HG03045 (cell line): ENCODE measurements around the gene LAMC1.
"Not testable (repeated sequence)": the region's sequence is repeated elsewhere in the genome, so short reads cannot be mapped to it uniquely, and the experiment has no call there.

Experiments
- ATAC-seq: cut with Tn5 transposase; IDR thresholded peaks from one replicate; pipeline ENCODE4 v1.9.1; 2021; ENCODE audit warnings: mild to moderate bottlenecking, moderate library complexity; ENCODE audit not compliant: unreplicated experiment

The LAMC1 gene

DNA sequence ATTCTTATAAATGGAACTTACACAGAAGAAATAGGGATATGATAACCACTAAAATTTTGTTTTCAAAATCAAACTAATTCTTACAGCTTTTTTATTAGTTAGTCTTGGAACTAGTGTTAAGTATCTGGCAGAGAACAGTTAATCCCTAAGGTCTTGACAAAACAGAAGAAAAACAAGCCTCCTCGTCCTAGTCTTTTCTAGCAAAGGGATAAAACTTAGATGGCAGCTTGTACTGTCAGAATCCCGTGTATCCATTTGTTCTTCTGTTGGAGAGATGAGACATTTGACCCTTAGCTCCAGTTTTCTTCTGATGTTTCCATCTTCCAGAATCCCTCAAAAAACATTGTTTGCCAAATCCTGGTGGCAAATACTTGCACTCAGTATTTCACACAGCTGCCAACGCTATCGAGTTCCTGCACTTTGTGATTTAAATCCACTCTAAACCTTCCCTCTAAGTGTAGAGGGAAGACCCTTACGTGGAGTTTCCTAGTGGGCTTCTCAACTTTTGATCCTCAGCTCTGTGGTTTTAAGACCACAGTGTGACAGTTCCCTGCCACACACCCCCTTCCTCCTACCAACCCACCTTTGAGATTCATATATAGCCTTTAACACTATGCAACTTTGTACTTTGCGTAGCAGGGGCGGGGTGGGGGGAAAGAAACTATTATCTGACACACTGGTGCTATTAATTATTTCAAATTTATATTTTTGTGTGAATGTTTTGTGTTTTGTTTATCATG is 120.5 kb downstream of the LAMC1 start:
- ATAC-seq, result no peak

GRCh38 chr1:183144752-183145151 is 121.5 kb downstream of the LAMC1 start:
- no peak for ATAC-seq

GRCh38 chr1:183147735-183148134 is 124.5 kb downstream of the LAMC1 start:
- no peak for ATAC-seq

DNA sequence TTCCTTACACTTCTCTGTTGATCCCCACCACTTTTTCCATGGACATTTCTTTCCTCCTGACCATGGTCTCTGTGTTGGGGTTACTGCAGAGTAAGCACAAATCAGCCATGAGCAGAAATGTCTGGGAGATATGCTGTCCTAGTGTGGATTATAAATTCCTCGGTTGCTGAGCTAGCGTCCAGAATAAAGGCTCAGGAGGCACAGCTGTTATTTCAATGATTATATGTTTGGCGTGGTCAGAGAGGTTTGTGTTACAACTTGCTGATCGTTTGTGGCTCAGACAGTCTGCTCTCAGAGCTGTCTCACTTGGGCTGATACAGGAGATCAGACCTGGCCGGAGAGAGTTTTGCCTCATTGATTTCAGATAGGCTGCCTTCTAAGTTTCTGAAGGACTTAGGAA is 125.4 kb downstream of the LAMC1 start:
- ATAC-seq, result no peak

- ATAC-seq, result no peak
These were observed 126.1 kb downstream of the LAMC1 start for GRCh38 chr1:183149273-183149672.

GRCh38 chr1:183150032-183150431 is 126.8 kb downstream of the LAMC1 start:
- ATAC-seq, result not testable (repeated sequence)

DNA sequence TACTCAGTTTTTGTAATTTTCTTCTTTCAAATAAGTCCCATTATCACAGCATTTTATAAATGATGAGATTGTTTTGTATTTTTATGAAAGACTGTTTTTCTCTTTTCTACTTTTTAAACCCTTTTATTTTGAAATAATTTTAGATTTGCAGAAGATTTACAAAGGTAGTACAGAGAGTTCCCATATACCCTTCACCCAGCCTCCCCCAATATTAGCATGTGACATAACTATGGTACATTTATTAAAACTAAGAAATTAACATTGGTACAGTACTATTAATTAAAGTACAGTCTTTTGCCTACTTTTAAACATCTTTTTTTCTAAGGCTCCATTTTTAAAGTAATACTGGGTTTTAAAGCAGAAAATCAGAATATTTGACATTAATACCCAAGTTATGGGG is 127.2 kb downstream of the LAMC1 start:
- ATAC-seq, result no peak

DNA sequence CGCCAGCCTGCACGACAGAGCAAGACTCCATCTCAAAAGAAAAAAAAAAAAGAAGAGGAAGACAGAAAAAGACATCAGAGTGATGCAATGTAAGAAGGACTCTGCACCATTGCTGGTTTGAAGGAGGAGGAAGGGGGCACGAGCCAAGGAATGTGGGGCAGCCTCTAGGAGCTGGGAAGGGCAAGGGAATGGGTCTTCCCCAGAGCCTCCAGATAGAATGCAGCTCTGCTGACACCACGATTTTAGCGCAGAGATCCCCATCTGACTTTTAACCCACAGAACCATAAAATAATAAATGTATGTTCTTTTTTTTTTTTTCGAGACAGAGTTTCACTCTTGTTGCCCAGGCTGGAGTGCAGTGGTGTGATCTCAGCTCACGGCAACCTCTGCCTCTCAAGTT is 129.0 kb downstream of the LAMC1 start:
- ATAC-seq, result no peak

DNA sequence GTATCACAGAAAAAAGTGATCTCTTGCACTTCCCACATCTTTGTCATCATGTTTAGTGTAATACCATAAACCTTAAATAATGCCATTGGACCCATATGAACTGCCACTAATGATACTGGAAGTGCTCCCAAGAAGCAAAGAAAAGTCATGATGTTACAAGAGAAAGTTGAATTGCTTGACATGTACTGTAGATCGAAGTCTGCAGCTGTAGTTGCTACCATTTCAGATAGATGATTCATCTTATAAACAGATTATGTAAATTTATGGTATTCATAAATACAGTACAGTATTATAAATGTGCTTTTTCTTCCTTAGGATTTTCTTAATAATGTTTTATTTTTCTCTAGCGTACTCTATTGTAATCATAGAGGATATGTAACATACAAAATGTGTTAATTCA is 132.7 kb downstream of the LAMC1 start:
- ATAC-seq, result no peak

DNA sequence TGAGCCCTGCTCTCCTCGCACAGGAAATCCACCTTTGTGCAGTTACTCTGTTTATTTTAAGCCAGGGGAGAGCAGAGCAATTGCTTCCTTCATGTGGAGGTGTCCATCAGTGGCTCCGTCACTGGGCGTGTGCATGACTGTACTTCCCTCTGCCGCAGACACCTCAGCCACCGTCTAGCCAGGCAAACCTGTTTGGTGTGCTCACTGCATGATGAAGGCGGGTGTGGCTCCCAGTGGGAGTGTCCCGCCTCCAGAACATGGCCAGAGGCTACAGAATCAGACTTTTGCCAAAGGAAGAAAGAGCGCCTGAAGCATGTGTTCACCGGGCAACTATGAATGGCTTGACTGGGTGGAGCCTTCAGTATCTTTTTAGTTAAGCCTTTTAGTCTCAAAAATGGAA is 136.7 kb downstream of the LAMC1 start:
- ATAC-seq, result no peak

DNA sequence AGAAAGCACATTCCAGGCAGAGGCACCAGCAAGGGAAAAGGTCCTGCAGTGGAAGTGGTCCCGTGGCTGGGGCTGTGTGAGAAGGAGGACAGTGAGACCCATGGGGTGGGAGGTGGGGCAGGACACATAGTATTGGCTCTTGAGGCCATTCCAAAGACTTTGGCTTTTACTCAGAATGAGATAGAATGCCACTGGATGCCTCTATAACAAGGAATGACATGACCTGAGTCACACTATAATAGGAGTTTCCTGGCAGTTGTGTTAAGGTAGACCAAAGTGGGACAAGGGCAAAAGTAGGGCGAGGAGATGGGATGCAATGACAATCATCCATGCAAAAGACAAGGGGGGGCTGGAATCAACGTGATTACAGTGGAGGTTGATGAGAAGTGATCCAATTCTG is 138.2 kb downstream of the LAMC1 start:
- no peak for ATAC-seq

- no peak for ATAC-seq
These were observed 140.1 kb downstream of the LAMC1 start for GRCh38 chr1:183163316-183163715.

- no peak for ATAC-seq
These were observed 141.1 kb downstream of the LAMC1 start for GRCh38 chr1:183164340-183164739.

- ATAC-seq, result no peak
These were observed 141.7 kb downstream of the LAMC1 start for GRCh38 chr1:183164963-183165362.

GRCh38 chr1:183165456-183165855 is 142.2 kb downstream of the LAMC1 start:
- no peak for ATAC-seq

- ATAC-seq, result no peak
These were observed 143.2 kb downstream of the LAMC1 start for GRCh38 chr1:183166454-183166853.

DNA sequence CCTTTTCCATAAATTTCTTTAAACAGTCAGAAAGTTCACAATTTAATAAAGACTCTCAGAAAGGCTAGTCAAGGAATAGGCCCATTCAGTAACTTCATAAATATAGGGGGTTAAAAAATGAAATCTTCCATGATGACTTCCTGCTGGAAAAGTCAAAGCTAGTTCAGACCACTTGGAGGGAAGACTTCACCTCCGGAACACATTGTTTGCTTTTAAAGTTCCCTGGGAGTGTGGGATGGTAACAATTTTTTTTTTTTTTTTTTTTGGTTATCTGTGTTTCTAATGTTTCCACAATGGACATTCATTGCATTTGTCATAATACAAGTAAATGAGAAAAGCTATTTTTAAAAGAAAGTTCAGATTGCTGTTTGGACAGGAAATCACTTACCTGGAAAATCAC is 144.5 kb downstream of the LAMC1 start:
- ATAC-seq, result no peak

- ATAC-seq, result no peak
These were observed 145.1 kb downstream of the LAMC1 start for GRCh38 chr1:183168308-183168707.

DNA sequence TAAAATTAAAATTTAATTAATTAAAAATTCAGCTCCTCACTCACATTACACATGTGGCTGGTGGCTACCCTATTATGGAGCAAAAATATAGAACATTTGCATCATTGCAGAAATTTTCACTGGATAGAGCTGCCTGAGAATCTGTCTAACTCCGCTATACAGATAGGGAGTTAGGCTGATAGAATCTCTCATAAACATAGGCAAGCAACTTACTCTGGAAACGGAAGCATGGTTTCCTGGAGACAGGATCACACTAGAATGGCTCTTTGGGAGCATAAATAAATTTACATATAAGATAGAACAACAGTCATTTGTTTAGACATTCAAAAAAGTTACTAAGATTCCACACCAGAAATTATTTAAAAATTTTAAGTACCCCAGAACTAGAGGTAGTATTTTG is 150.6 kb downstream of the LAMC1 start:
- ATAC-seq, result no peak

- ATAC-seq, result no peak
These were observed 152.4 kb downstream of the LAMC1 start for GRCh38 chr1:183175631-183176030.

DNA sequence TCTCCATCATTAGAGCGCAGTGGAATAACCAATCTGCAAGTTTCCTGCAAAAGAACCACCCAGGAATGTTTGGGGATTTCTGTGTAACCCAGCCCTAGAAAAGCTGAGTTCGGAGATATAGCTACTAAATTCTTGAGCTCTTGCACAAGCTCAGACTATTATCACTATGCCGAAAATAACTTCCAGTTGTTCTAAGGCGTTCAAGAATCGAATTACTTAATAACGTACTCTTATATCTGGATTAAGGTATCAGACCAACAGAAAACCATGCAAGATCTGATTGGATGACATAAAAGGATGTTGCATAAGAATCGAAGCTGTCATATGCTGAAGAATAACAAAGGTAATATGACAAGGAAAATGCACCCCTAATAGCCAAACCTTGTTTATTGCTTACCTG is 155.3 kb downstream of the LAMC1 start:
- ATAC-seq, result no peak

GRCh38 chr1:183179033-183179432 is 155.8 kb downstream of the LAMC1 start:
- ATAC-seq, result no peak

DNA sequence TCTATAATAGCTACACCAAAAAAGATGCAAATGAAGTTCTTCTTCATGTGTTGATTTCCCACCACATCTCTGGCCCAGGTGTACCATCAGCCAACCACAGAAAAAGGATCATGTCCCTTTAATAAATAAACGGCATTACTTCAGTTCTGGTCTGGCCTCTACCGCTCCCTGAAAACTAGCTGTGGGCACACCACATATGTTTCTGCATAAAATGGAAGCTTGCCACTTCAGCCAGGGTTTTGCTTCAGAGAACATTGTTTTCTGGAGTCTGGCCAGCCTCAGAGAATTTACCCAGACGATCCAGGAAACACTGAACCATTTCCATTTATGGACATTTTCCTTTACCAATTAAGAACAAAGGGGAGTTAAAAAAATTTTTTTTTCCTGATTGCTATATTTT is 157.0 kb downstream of the LAMC1 start:
- ATAC-seq, result peak; percentile 22
